T47D (cell line): Measurements from ENCODE around the gene CACNA1S.

Experiments
- DNase-seq, 2 experiments: peaks; one replicate each; pipeline versions ENCODE4 v3.0.0 to v3.0.0-alpha.2; 2011 to 2012; ENCODE audit warnings: low read depth in 1 of 2, low spot score in 1 of 2
- JUND ChIP-seq: IDR thresholded peaks from 2 replicates; pipeline ENCODE4 v1.6.1; 2012; ENCODE audit warnings: low read depth
- in situ Hi-C: cut with HindIII; loops from 2 replicates; pipeline ENCODE4 v1.10.0; 2016; ENCODE audit warnings: low sequenced_read_pairs, low pct_unique_long_range_greater_than_20kb

The CACNA1S gene

DNA sequence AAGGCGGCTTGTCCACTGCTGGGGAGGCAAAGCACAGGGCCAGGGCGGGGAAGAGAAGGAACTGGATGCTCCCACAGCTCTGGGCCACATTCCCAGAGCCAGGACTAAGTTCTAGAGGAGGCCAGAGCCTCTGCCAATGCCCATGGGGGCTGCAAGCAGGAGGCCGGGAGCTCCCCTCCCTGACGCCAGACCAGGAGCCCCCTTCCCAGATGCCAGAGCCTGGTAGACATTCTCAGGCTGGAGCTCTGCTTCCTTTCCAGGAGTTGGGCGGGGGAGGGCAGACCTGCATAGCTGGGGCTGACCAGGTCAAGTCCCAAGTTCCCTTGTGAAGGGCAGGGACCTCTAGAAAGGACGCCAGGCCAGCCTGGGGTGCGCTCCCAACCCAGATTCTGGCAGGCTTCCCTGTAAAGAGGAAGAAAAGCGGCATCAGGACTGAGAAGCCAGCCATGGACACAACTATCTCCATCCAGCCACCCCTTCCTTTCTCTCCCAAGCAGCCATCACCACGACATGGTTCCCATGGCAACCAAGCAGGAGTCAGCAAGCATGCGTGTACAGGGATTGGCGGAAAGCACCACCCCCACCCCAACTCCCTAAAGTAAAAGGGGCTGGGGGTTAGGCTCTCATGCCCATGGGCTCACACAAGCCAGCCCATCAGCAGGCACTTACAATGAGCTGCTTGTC, 102.1 kb downstream of the CACNA1S start:
- in situ Hi-C loops, result no loop called here
- TF ChIP-seq JUND, result no peak
- no peak for DNase-seq

GRCh38 chr1:201008666-201009360, 103.4 kb downstream of the CACNA1S start:
- in situ Hi-C loops, result no loop called here
- no peak for DNase-seq

GRCh38 chr1:201007481-201007880, 104.7 kb downstream of the CACNA1S start:
- no peak for DNase-seq
- TF ChIP-seq JUND, result no peak
- in situ Hi-C loops, result no loop called here

More at GRCh38 chr1:201008666-201009360, 103.4 kb downstream of the CACNA1S start:
- TF ChIP-seq JUND, result no peak

DNA sequence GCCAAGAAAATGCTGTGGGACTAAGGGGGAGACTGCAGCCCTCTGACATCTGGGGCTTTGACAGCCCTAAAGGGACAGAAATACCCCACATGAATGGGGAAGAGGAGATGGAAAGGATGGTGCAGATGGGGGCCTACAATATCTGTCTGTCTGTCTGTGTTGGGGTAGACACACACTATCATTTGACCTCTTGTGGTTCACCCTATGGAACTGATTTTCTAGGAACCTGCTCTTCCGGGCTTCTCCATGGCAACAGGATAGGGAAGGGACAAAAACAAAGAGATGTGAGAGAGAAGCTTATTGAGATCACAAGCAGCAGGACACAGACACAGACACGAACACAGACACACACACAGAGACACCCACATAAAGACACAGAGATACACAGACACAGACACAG, 105.8 kb downstream of the CACNA1S start:
- no peak for DNase-seq
- in situ Hi-C loops, result no loop called here
- TF ChIP-seq JUND, result no peak

DNA sequence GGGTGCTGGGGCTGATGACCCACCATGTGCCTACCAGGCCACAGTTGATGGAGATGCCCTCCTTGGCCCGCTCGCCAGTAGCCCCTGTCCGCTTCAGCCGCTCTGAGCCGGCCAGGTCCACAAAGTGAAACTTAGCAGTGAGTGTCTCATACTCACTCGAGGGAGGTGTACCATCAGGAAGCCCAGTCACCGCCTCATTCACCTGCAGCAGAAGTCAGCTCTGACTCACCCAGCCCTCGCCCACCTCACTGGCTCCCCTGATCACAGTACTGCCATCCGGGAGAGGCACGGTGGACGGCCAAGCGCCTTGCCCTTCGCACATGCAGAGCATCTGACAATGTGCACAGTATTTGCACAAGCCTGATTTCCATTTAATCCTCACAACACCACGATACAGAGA, 107.5 kb downstream of the CACNA1S start:
- TF ChIP-seq JUND, result no peak
- in situ Hi-C loops, result no loop called here
- DNase-seq, result no peak

GRCh38 chr1:201004154-201004553, 108.1 kb downstream of the CACNA1S start:
- no peak for TF ChIP-seq JUND
- in situ Hi-C loops, result no loop called here
- no peak for DNase-seq

DNA sequence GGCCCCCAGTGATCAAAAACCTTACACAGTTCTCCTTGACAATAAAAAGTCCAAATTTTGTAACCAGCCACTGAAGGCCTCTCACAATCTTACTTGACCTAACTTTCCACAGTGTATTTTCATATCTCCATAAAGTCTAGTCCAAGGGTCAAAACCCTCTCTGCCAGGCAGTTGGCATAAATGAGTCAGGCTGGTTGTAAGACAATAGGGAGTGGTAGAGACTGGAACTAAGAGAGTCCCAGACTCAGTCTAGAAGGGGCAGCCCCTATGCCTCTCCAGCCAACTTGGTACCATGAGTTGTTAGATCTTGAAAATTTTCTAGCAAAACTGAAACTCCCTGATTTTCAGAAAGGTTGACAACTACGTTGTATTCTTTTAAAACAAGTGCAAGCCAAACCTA, 109.7 kb downstream of the CACNA1S start:
- in situ Hi-C loops, result no loop called here

GRCh38 chr1:201001962-201002361, 110.3 kb downstream of the CACNA1S start:
- TF ChIP-seq JUND, result no peak
- in situ Hi-C loops, result no loop called here
- DNase-seq, result no peak

More for the DNA sequence above, 109.7 kb downstream of the CACNA1S start:
- DNase-seq, result no peak
- no peak for TF ChIP-seq JUND

GRCh38 chr1:201000391-201000790, 111.8 kb downstream of the CACNA1S start:
- no peak for DNase-seq
- TF ChIP-seq JUND, result no peak
- in situ Hi-C loops, result no loop called here

DNA sequence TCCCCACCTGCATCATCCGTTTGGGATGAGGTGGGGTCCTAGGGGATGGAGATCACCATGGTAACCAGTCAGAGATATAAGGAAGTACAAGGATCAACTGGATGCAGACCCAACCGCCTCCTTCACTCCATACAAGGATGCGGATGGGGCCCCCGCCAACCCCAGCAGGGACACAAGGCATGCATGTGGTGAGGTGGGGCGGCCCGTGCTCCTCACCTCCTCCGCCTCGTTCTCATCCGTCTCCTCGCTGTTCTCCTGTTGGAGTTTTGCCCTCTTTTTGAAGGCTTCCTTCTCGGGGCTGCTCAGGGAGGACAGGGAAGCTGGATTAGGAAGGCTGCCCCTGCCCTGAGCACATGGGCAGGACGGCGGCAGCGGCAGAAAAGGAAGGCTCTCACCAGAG, 112.6 kb downstream of the CACNA1S start:
- in situ Hi-C loops, result no loop called here
- TF ChIP-seq JUND, result no peak
- DNase-seq, result no peak

DNA sequence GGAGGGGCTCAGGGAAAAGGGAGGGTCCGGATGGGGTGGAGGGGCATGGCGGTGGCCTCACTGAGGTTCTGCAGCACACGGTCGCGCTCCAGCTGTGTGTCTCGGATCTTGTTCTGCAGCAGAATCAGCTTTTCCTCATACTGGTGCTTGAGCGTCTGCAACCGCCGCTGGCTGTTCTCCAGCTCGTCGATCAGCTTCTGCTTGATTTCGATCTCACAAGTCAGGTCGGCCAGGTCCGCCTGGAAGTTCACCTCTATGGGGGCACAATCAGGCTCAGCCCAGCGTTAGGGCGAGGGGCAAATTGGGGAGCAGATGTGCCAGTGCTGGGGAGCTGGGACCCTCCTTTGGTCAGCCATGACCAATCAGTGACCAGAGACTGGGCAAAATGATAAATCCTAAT, 113.9 kb downstream of the CACNA1S start:
- in situ Hi-C loops, result no loop called here
- no peak for DNase-seq
- TF ChIP-seq JUND, result no peak

GRCh38 chr1:200992382-200993048, 119.7 kb downstream of the CACNA1S start:
- in situ Hi-C loops, result no loop called here
- DNase-seq, result no peak
- no peak for TF ChIP-seq JUND

- in situ Hi-C loops, result no loop called here
- no peak for DNase-seq
- no peak for TF ChIP-seq JUND
Measured at GRCh38 chr1:200991097-200991614, 121.1 kb downstream of the CACNA1S start.
